SK-N-SH (cell line): ENCODE measurements around the gene SGPP2. TPM values are rescaled to one million over a fixed set of nuclear protein-coding genes. Genes with fewer than 3 reads are reported as not detected.

ENCODE experiments used
- CTCF ChIA-PET: fragments of 300-600, 350-600 bp; formaldehyde crosslinking; extraction: SDS; loops from one replicate; lab custom pipeline; 2021; lab: Yijun Ruan, JAX
- POLR2A ChIA-PET: fragments of 350-600 bp; sonication (Branson Sonifier 250); formaldehyde crosslinking; extraction: SDS; loops from one replicate; lab custom pipeline; 2020; ENCODE audit warnings: antibody characterized with exemption, inconsistent platforms; lab: Yijun Ruan, JAX
- DNase-seq: peaks from one replicate; pipeline ENCODE4 v3.0.0; 2012
- H2AFZ ChIP-seq: fragments of 200-600 bp; sonication (generic); 2 replicates; pipeline ENCODE4 v1.8.1; 2016; ENCODE audit warnings: antibody characterized with exemption, mild to moderate bottlenecking, low read depth
- H3F3A ChIP-seq: fragments of 200-600 bp; sonication (generic); replicated peaks from 2 replicates; pipeline ENCODE3; 2016; ENCODE audit warnings: antibody characterized with exemption, mild to moderate bottlenecking; ENCODE audit not compliant: insufficient read depth
- H3K27ac ChIP-seq, 2 experiments: fragments of 200-500 bp in 1 of 2; fragments of 200-600 bp in 1 of 2; sonication (Bioruptor generic) in 1 of 2; sonication (generic), shearing (Covaris generic) in 1 of 2; 2 replicates each; pipeline versions ENCODE4 v1.5.1 to v1.6.1; 2014 to 2016; ENCODE audit warnings: low read depth in 2 of 2, inconsistent platforms in 1 of 2, low read length in 1 of 2, mild to moderate bottlenecking in 1 of 2, mixed read lengths in 1 of 2
- H3K27me3 ChIP-seq: fragments of 200-600 bp; sonication (generic), shearing (Covaris generic); 2 replicates; pipeline ENCODE4 v1.6.1; 2016; ENCODE audit warnings: mixed run types; ENCODE audit not compliant: insufficient read depth
- H3K36me3 ChIP-seq, 2 experiments: fragments of 200-500 bp in 1 of 2; fragments of 200-600 bp in 1 of 2; sonication (Bioruptor generic) in 1 of 2; sonication (generic) in 1 of 2; replicated peaks in 1 of 2; 2 replicates each; pipeline versions ENCODE3 to v1.5.1; 2014 to 2016; ENCODE audit warnings: low read length in 1 of 2, mild to moderate bottlenecking in 1 of 2; ENCODE audit not compliant: insufficient read depth in 2 of 2, control insufficient read depth in 1 of 2
- H3K4me1 ChIP-seq, 2 experiments: fragments of 200-500 bp in 1 of 2; fragments of 200-600 bp in 1 of 2; sonication (Bioruptor generic) in 1 of 2; sonication (generic), shearing (Covaris generic) in 1 of 2; 2 replicates each; pipeline versions ENCODE4 v1.5.1 to v1.6.1; 2014 to 2016; ENCODE audit warnings: low read depth in 1 of 2, low read length in 1 of 2, mixed run types in 1 of 2; ENCODE audit not compliant: insufficient read depth in 2 of 2, control insufficient read depth in 1 of 2
- H3K4me2 ChIP-seq: fragments of 200-600 bp; sonication (generic), shearing (Covaris generic); 2 replicates; pipeline ENCODE4 v1.6.1; 2017; ENCODE audit warnings: mixed run types
- H3K4me3 ChIP-seq, 2 experiments: fragments of 200-500 bp in 1 of 2; fragments of 200-600 bp in 1 of 2; sonication (Bioruptor generic) in 1 of 2; sonication (generic), shearing (Covaris generic) in 1 of 2; 2 replicates each; pipeline versions ENCODE4 v1.5.1 to v1.8.1; 2014 to 2016; ENCODE audit warnings: low read depth in 2 of 2, inconsistent platforms in 1 of 2, low read length in 1 of 2, mild to moderate bottlenecking in 1 of 2, mixed read lengths in 1 of 2, moderate library complexity in 1 of 2
- H3K79me2 ChIP-seq: fragments of 200-600 bp; sonication (generic); 2 replicates; pipeline ENCODE4 v1.8.1; 2017; ENCODE audit warnings: mild to moderate bottlenecking; ENCODE audit not compliant: insufficient read depth
- H3K9ac ChIP-seq: fragments of 200-600 bp; sonication (generic); 2 replicates; pipeline ENCODE4 v1.6.1; 2017; ENCODE audit warnings: mixed run types
- H3K9me2 ChIP-seq: fragments of 200-600 bp; sonication (generic); 2 replicates; pipeline ENCODE4 v1.6.1; 2017; ENCODE audit warnings: mixed run types
- H3K9me3 ChIP-seq: fragments of 200-600 bp; sonication (generic); 2 replicates; pipeline ENCODE4 v1.6.1; 2017; ENCODE audit warnings: mixed run types, mild to moderate bottlenecking, moderate library complexity
- H4K20me1 ChIP-seq: fragments of 200-600 bp; sonication (generic); 2 replicates; pipeline ENCODE4 v1.6.1; 2017; ENCODE audit warnings: mild to moderate bottlenecking, mixed run types; ENCODE audit not compliant: insufficient read depth
- CHD2 ChIP-seq: fragments of 150-350 bp; IDR thresholded peaks from 2 replicates; pipeline ENCODE4 v1.6.1; 2018; ENCODE audit warnings: low read length; ENCODE audit not compliant: partially characterized antibody
- CTCF ChIP-seq: fragments of 200-600 bp; sonication (generic); IDR thresholded peaks from 2 replicates; pipeline ENCODE4 v1.6.1; 2017; ENCODE audit warnings: antibody characterized with exemption, mild to moderate bottlenecking, moderate library complexity
- ELF1 ChIP-seq: IDR thresholded peaks from 2 replicates; pipeline ENCODE4 v1.4.0; 2012
- EP300 ChIP-seq, 2 experiments: IDR thresholded peaks; 2 replicates each; pipeline versions ENCODE4 v1.4.0 to v1.6.1; 2012; ENCODE audit warnings: borderline replicate concordance in 1 of 2, low read depth in 1 of 2, low read length in 1 of 2
- EZH2phosphoT487 ChIP-seq: fragments of 200-600 bp; sonication (generic); IDR thresholded peaks from 2 replicates; pipeline ENCODE4 v1.6.1; 2017; ENCODE audit warnings: low read depth, mixed run types, mild to moderate bottlenecking, antibody characterized with exemption, moderate library complexity, borderline replicate concordance
- FOXM1 ChIP-seq: IDR thresholded peaks from 2 replicates; pipeline ENCODE4 v1.4.0; 2012; ENCODE audit warnings: low read depth, mild to moderate bottlenecking
- MXI1 ChIP-seq: IDR thresholded peaks from 2 replicates; pipeline ENCODE4 v1.6.1; 2012; ENCODE audit warnings: mild to moderate bottlenecking, low read depth, low read length, improper control_type of control experiment
- NFIC ChIP-seq: IDR thresholded peaks from 2 replicates; pipeline ENCODE4 v1.4.0; 2012; ENCODE audit warnings: borderline replicate concordance
- RAD21 ChIP-seq: IDR thresholded peaks from 2 replicates; pipeline ENCODE4 v1.6.1; 2012; ENCODE audit warnings: mild to moderate bottlenecking, low read length
- REST ChIP-seq: IDR thresholded peaks from 2 replicates; pipeline ENCODE4 v1.6.1; 2012; ENCODE audit warnings: mild to moderate bottlenecking, low read depth, low read length, moderate library complexity
- RFX5 ChIP-seq: IDR thresholded peaks from 2 replicates; pipeline ENCODE4 v1.6.1; 2012; ENCODE audit warnings: mild to moderate bottlenecking, improper control_type of control experiment, low read length
- SMC3 ChIP-seq: IDR thresholded peaks from 2 replicates; pipeline ENCODE4 v1.6.1; 2012; ENCODE audit warnings: low read depth, low read length, improper control_type of control experiment
- TAF1 ChIP-seq: IDR thresholded peaks from 2 replicates; pipeline ENCODE4 v1.6.1; 2012; ENCODE audit warnings: low read depth, mild to moderate bottlenecking, low read length, moderate library complexity, borderline replicate concordance
- TEAD4 ChIP-seq: IDR thresholded peaks from 2 replicates; pipeline ENCODE4 v1.4.0; 2012; ENCODE audit warnings: mild to moderate bottlenecking, borderline replicate concordance; ENCODE audit not compliant: insufficient read depth
- USF2 ChIP-seq: fragments of 150-350 bp; IDR thresholded peaks from 2 replicates; pipeline ENCODE4 v1.6.1; 2017; ENCODE audit warnings: antibody characterized with exemption, low read length, low read depth, borderline replicate concordance
- ZBTB33 ChIP-seq: IDR thresholded peaks from 2 replicates; pipeline ENCODE4 v1.4.0; 2012; ENCODE audit warnings: low read depth, borderline replicate concordance
- WGBS: methylation state at CpG from one replicate; pipeline ENCODE4 v1.1.6; 2017; ENCODE audit warnings: low lambda C conversion rate; 5-methylcytosine and 5-hydroxymethylcytosine counted together
- polyA plus RNA-seq, 3 experiments: library from polyadenylated mRNA; depleted of rRNA; stranded (reverse); fragments of >200 nt; gene quantifications; 2 replicates each; pipeline ENCODE4 v1.2.3, GENCODE V29; 2012
- TF ChIP-seq, protein P1 (sequence below): IDR thresholded peaks from 2 replicates; pipeline ENCODE4 v1.4.0; 2012; ENCODE audit warnings: low read depth
- TF ChIP-seq, protein P2 (sequence below): fragments of 150-350 bp; IDR thresholded peaks from 2 replicates; pipeline ENCODE4 v1.6.1; 2016; ENCODE audit warnings: mild to moderate bottlenecking, low read depth, low read length

The SGPP2 gene
- polyA plus RNA-seq, 1 of the 3 experiments (the other 2 are of a cell fraction) = 0.03 TPM

DNA sequence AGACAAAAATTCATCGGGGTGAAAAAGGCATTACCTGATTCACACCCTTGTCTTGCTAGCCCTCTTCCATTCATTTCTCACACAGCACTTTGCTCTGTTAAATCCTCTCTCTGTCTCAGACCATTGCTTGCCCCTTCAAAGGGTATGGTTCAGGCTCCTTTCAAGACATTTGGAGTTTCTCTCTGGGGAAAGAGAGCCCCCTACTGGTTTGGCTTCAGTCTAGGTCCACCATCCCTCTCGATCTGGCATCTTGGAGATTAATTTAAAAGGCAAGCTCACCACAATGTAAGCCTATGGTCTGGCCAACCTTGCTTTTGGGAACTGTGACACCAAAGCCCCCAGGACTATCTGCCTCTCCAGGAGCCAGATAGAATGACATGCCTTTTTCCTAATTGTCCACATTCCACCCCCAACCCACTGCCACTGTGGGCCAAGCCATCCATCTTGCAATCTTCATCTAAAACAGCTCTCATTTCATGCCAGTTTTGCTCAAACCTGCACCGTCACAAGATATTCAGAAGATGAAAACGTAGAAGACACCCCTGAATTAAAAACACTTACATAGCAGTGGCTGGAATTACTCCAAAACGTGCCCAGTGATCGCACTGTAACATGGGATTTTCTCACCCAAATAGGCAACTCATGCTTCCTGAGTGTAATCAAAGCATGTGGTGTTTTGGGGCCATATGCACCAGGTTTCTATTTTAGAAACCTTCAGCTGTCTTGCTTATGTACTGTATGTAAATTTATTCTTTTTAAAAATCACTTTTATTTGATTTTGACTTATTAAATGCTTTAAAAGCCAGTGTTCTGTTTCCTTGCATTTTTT lies 137.7 kb downstream of the SGPP2 start:
- CTCF ChIA-PET = interaction anchor here (0.6 to 4.6 kb wide), 42 partner anchors 9 to 537 kb away, joined by 3 to 93 read pairs (median 3); a partner anchor contains a TSS
- DNase-seq = peak; percentile 63

More for the DNA sequence above, 137.7 kb downstream of the SGPP2 start:
- TF ChIP-seq CTCF (peak; percentile 65), TEAD4 (no peak), REST (no peak), RAD21 (peak; percentile 83), ZBTB33 (no peak), CHD2 (no peak), TAF1 (no peak), EP300 (IDR thresholded peaks at IDR 0.05; ENCODE audit: borderline replicate concordance in 1 of 2, low read depth in 1 of 2, low read length in 1 of 2) (no peak), SMC3 (peak; percentile 71), USF2 (no peak), RFX5 (no peak), FOXM1 (no peak), MXI1 (no peak), ELF1 (no peak), NFIC (no peak), EZH2phosphoT487 (no peak)
- TF ChIP-seq, protein P1, sequence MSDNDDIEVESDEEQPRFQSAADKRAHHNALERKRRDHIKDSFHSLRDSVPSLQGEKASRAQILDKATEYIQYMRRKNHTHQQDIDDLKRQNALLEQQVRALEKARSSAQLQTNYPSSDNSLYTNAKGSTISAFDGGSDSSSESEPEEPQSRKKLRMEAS = no peak
- TF ChIP-seq, protein P2, sequence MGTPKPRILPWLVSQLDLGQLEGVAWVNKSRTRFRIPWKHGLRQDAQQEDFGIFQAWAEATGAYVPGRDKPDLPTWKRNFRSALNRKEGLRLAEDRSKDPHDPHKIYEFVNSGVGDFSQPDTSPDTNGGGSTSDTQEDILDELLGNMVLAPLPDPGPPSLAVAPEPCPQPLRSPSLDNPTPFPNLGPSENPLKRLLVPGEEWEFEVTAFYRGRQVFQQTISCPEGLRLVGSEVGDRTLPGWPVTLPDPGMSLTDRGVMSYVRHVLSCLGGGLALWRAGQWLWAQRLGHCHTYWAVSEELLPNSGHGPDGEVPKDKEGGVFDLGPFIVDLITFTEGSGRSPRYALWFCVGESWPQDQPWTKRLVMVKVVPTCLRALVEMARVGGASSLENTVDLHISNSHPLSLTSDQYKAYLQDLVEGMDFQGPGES = no peak
- no peaks in the 10 kb centered on the region for H3K79me2 ChIP-seq
- H3K36me3 ChIP-seq = peaks cover 2 to 4% of the 10 kb centered on the region in 2 experiments
- no peaks in the 10 kb centered on the region for H3K9me3 ChIP-seq
- H2AFZ ChIP-seq = no peak overlapping the region
- H3K4me2 ChIP-seq = no peak overlapping the region
- POLR2A ChIA-PET = no interaction called here
- no peaks in the 10 kb centered on the region for H3K9me2 ChIP-seq
- no peaks in the 10 kb centered on the region for H4K20me1 ChIP-seq
- no peaks in the 10 kb centered on the region for H3K27me3 ChIP-seq
- H3K4me3 ChIP-seq = no peak overlapping the region
- no peaks in the 10 kb centered on the region for H3F3A ChIP-seq
- 66% methylated on average over 6 of the region's 6 CpGs for WGBS
- H3K9ac ChIP-seq = no peak overlapping the region
- H3K4me1 ChIP-seq = no peaks in the 10 kb centered on the region
- no peak overlapping the region for H3K27ac ChIP-seq
